ENCODE data around the gene SAFB2. TPM values are rescaled to one million over a fixed set of nuclear protein-coding genes. Genes with fewer than 3 reads are reported as not detected.
A peak's percentile ranks its signal among the peaks of the same experiment; 100 is the strongest.

The SAFB2 gene
- total RNA-seq, 2 experiments from 2014 or later, result 65.0 to 78.6 TPM

DNA sequence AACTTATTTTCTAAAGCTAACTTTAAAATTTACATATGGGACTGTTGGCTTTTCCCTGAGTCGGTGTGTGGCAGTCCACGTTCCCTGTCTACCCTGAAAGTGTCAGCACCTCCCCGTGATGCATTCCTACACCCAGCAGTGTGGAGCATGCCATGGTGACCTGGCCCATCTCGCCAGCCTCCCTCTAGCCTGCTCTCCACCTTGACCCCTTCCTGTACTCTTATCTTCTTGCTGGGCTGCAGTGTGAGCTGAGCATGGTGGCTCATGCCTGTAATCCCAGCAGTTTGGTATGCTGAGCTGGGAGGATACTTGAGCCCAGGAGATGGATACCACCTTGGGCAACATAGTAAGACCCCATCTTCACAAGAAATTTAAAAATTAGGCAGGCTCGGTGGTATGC lies 32.4 kb upstream of the SAFB2 start:
- no peak for ATAC-seq

DNA sequence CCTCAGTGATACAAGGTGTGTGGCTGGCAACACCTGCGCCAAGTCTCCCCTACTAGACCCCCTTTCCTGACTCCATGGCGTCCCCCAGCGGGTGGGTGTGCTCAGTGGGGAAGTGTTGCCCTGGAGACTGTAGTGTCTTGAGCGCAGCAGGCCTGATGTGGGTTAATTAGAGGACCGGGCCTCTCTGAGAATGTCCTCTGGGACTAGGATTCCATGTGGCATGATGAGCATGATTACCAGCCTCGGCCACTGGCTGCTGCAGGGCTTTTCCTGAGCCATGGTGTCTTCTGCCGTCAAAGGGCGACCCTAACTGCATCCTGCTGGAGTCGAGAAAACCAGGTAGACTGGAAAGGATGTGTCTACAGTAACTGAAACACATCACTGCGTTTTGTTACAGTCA lies 29.7 kb upstream of the SAFB2 start:
- ChIA-PET POLR2A (no interaction called here), CTCF (no interaction called here)
- intact Hi-C loops (cut with DNase I, micrococcal nuclease), result no loop called here
- peaks cover 66% of the 10 kb centered on the region for H3K36me3 Mint-ChIP-seq (ENCODE audit: low read depth)
- DNase-seq, result no peak
- no peak overlapping the region for H3K27ac Mint-ChIP-seq
- no peaks in the 10 kb centered on the region for H3K27me3 Mint-ChIP-seq
- no peak for ATAC-seq
- H3K9me3 Mint-ChIP-seq (ENCODE audit: low read depth), result no peaks in the 10 kb centered on the region
- no peak overlapping the region for H3K4me3 Mint-ChIP-seq
- no peaks in the 10 kb centered on the region for H3K4me1 Mint-ChIP-seq

More for the DNA sequence above, 32.4 kb upstream of the SAFB2 start:
- Mint-ChIP-seq H3K27me3 (no peaks in the 10 kb centered on the region), H3K9me3 (ENCODE audit: low read depth) (no peaks in the 10 kb centered on the region), H3K4me3 (no peak overlapping the region), H3K27ac (no peak overlapping the region), H3K4me1 (no peaks in the 10 kb centered on the region), H3K36me3 (ENCODE audit: low read depth) (peaks cover 60% of the 10 kb centered on the region)
- DNase-seq, result no peak
- ChIA-PET POLR2A (interaction anchor here (0.5 kb wide), 1 partner anchor 31 kb away, joined by 4 read pairs; no protein-coding TSS in a partner anchor), CTCF (interaction anchor here (0.8 kb wide), 1 partner anchor 758 kb away, joined by 3 read pairs; no protein-coding TSS in a partner anchor)
- intact Hi-C loops (cut with DNase I, micrococcal nuclease), result loop anchor here in 1 of 2 experiments (5.0 kb wide), 1 partner anchor 593 kb away; no protein-coding TSS in a partner anchor

DNA sequence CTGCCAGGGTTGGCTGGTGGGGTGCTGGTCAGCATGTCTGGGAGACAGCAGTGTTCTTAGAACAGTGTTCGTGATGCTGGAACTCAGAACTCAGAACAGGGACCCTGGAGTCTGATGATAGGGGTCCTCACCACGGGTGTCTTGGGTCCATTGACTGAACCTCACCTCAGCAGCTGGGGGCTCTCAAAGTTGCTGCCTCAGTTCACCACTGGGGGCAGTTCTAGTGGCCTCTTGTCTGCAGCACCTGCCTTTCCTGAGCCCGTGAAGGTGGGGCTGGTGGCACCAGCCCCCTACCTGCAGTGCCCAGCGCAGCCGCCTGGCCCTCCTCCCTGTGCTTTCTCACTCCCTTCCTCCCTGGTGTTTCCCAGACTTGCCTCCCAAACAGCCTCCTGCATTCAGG lies 28.8 kb upstream of the SAFB2 start:
- Mint-ChIP-seq H3K4me1 (no peaks in the 10 kb centered on the region), H3K4me3 (no peak overlapping the region), H3K9me3 (ENCODE audit: low read depth) (no peaks in the 10 kb centered on the region), H3K27ac (no peak overlapping the region), H3K36me3 (ENCODE audit: low read depth) (peaks cover 70% of the 10 kb centered on the region), H3K27me3 (no peaks in the 10 kb centered on the region)
- DNase-seq (no peak), ATAC-seq (no peak)
- ChIA-PET POLR2A (no interaction called here), CTCF (interaction anchor here (0.5 to 1.2 kb wide), 2 partner anchors 24 to 371 kb away, joined by 3 to 4 read pairs; no protein-coding TSS in a partner anchor)
- intact Hi-C loops (cut with DNase I, micrococcal nuclease), result no loop called here

DNA sequence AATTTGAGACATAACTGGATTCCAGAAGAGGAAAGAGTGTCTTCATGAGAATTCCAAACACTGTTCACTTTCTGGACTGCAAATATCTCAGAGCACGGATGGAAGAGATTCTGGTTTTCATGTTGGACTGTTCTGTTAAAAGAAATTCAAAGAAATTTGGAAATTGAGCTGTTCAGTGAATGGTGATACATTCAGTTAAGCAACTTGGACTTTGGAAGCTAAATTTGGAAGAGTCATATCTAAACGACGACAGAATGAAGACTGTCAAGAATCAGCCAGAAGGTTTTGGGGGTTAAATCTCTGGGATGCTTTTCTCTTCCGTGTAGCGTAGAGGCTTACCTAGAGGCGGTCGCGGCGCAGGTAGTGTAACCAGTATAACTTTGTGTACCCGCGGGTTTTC lies 25.9 kb upstream of the SAFB2 start:
- intact Hi-C loops (cut with DNase I, micrococcal nuclease), result no loop called here
- CTCF ChIA-PET, result no interaction called here
- Mint-ChIP-seq H3K4me1 (peaks cover 7% of the 10 kb centered on the region), H3K4me3 (no peak overlapping the region), H3K27ac (no peak overlapping the region), H3K9me3 (ENCODE audit: low read depth) (no peaks in the 10 kb centered on the region), H3K27me3 (no peaks in the 10 kb centered on the region), H3K36me3 (ENCODE audit: low read depth) (peaks cover 66% of the 10 kb centered on the region)
- ATAC-seq (no peak), DNase-seq (no peak)
- POLR2A ChIA-PET, result no interaction called here

DNA sequence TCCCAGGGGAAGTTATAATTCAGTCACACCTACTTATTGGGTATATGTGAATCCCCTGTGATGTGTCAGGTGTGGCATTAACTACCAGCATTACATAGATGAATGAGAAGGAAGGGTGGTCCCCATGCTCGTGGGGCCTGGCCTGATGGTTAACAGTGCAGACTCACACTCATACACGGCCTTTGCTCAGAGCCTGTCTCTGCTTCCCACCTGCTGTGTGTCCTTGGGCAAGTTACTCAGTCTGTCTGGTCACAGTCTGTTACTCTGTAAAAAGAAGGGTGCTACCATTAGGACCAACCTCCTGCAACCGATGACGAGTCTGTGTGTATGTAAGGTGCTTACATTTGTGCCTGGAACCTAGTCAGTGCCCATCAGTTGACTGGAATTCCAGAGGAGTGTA lies 24.1 kb upstream of the SAFB2 start:
- ChIA-PET POLR2A (no interaction called here), CTCF (no interaction called here)
- H3K4me1 Mint-ChIP-seq, result peaks cover 9% of the 10 kb centered on the region
- H3K27me3 Mint-ChIP-seq, result no peaks in the 10 kb centered on the region
- peak overlapping the region; percentile 56 for H3K27ac Mint-ChIP-seq
- intact Hi-C loops (cut with DNase I, micrococcal nuclease), result no loop called here
- H3K9me3 Mint-ChIP-seq (ENCODE audit: low read depth), result no peaks in the 10 kb centered on the region
- no peak for DNase-seq
- H3K36me3 Mint-ChIP-seq (ENCODE audit: low read depth), result peaks cover 70% of the 10 kb centered on the region
- no peak overlapping the region for H3K4me3 Mint-ChIP-seq
- ATAC-seq, result no peak

DNA sequence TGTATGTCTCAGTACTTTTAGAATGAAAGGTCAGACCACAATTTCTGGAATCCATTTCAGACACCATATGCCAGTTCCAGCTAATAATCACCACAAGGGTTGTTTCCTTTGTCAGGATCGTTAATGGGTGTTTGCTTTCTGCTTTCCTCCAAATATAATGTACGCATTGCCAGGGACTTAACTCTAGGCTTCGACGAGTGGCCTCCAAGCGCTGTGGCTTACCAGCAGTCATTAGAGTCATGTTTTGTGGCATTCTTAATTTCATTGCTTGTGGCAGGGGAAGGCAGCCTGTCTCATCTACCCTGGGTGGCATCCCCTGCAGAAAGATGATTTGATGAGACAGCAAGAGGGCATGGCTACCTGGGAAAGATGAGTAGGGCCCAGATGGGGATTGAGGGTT lies 22.8 kb upstream of the SAFB2 start:
- ChIA-PET POLR2A (no interaction called here), CTCF (no interaction called here)
- Mint-ChIP-seq H3K4me1 (peaks cover 14% of the 10 kb centered on the region), H3K4me3 (no peak overlapping the region), H3K36me3 (ENCODE audit: low read depth) (peaks cover 71% of the 10 kb centered on the region), H3K27ac (peak overlapping the region; percentile 9), H3K27me3 (no peaks in the 10 kb centered on the region), H3K9me3 (ENCODE audit: low read depth) (no peaks in the 10 kb centered on the region)
- DNase-seq (no peak), ATAC-seq (no peak)
- intact Hi-C loops (cut with DNase I, micrococcal nuclease), result no loop called here

DNA sequence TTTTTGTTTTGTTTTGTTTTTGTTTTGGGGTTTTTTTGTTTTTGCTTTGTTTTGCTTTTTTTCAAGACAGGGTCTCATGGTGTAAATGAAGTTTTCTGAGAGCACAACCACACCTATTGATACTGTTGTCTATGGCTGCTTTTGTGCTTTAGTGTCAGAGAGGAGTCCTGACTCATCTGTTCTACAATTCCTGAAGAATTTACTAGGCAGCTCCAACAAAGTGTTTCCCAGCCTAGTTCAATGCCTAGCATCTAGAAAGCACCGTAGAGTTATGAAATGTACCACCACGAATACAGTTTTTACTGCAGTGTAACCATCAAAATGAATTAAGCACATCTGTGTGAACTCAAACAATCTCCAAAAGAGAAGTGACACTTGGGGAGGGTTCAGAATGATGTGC lies 21.5 kb upstream of the SAFB2 start:
- CTCF ChIA-PET, result no interaction called here
- POLR2A ChIA-PET, result no interaction called here

DNA sequence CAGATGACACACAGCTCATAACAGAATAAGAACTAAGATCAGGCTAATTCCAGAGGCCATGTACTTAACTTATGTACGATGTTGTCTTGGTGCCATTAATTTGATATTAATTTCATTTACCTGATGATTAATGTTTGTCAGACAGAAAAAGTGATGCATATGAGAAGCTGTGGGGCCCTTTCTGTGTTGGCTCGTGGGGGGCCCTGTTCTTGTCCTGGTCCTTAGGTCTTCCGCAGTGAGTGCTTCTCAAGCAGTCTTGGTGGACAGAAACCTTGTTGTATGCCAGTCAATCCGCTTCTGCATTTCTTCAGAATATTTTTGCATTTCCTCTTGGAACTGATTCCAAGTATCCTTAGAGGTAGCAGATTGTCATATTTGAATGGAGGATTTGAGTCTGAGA lies 20.5 kb upstream of the SAFB2 start:
- Mint-ChIP-seq H3K36me3 (ENCODE audit: low read depth) (peaks cover 63% of the 10 kb centered on the region), H3K27me3 (no peaks in the 10 kb centered on the region), H3K4me1 (peaks cover 15% of the 10 kb centered on the region), H3K4me3 (no peak overlapping the region), H3K9me3 (ENCODE audit: low read depth) (no peaks in the 10 kb centered on the region), H3K27ac (no peak overlapping the region)
- POLR2A ChIA-PET, result no interaction called here
- intact Hi-C loops (cut with DNase I, micrococcal nuclease), result no loop called here
- no peak for DNase-seq
- ATAC-seq, result no peak
- CTCF ChIA-PET, result no interaction called here

More for the DNA sequence above, 21.5 kb upstream of the SAFB2 start:
- Mint-ChIP-seq H3K36me3 (ENCODE audit: low read depth) (peaks cover 68% of the 10 kb centered on the region), H3K4me1 (peaks cover 15% of the 10 kb centered on the region), H3K27me3 (no peaks in the 10 kb centered on the region), H3K27ac (peak overlapping the region; percentile 39), H3K9me3 (ENCODE audit: low read depth) (no peaks in the 10 kb centered on the region), H3K4me3 (no peak overlapping the region)
- DNase-seq (no peak), ATAC-seq (no peak)
- intact Hi-C loops (cut with DNase I, micrococcal nuclease), result no loop called here

DNA sequence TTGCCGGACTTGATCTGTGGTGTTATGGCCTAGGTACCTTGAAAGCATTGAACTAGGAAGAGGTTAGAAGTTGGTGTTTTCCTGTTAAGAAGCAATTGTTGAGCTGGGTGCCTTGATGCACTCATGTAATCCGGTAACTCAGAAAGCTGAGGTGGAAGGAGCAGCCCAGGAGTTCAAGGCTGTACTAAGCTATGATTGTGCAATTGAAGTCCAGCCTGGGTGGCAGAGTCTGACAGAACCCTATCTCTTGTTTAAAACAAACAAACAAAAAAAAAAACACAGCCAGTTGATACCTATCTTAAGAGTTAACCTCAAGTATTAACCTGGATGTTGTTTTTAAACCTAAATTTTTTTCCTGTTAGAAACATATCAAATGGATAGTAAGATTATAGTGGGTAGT lies 19.6 kb upstream of the SAFB2 start:
- H3K27me3 Mint-ChIP-seq, result no peaks in the 10 kb centered on the region
- ATAC-seq (no peak), DNase-seq (no peak)
- intact Hi-C loops (cut with DNase I, micrococcal nuclease), result no loop called here
- H3K27ac Mint-ChIP-seq, result no peak overlapping the region
- ChIA-PET POLR2A (no interaction called here), CTCF (interaction anchor here (0.7 kb wide), 1 partner anchor 20 kb away, joined by 3 read pairs; the partner anchor contains the start of genes SAFB and SAFB2)
- H3K4me3 Mint-ChIP-seq, result no peak overlapping the region
- H3K36me3 Mint-ChIP-seq (ENCODE audit: low read depth), result peaks cover 62% of the 10 kb centered on the region
- H3K4me1 Mint-ChIP-seq, result peaks cover 22% of the 10 kb centered on the region
- no peaks in the 10 kb centered on the region for H3K9me3 Mint-ChIP-seq (ENCODE audit: low read depth)

DNA sequence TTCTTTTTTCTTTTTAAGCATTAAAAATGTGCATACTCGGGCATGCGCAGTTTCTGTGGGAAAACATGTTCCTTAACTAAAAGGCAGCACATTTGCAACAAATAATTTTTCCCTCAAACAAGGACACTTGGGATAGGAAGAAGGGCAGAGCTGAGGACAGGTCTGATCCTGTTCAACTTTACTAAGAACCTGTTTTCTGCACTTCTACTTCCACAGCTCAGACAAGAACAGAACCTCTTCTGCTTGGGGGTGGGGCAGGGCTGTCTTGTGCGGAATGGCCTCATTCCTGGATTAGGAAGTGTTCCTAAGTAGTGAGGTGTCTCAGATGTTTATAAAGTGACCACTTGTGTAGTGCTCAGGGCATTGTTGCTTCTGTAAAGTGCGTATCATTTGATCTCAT lies 18.6 kb upstream of the SAFB2 start:
- CTCF ChIA-PET, result interaction anchor here (0.7 kb wide), 1 partner anchor 9 kb away, joined by 3 read pairs; no protein-coding TSS in a partner anchor
- DNase-seq (no peak), ATAC-seq (no peak)
- Mint-ChIP-seq H3K9me3 (ENCODE audit: low read depth) (no peaks in the 10 kb centered on the region), H3K27ac (peak overlapping the region; percentile 2), H3K4me3 (no peak overlapping the region), H3K36me3 (ENCODE audit: low read depth) (peaks cover 53% of the 10 kb centered on the region), H3K4me1 (peaks cover 22% of the 10 kb centered on the region), H3K27me3 (no peaks in the 10 kb centered on the region)
- POLR2A ChIA-PET, result no interaction called here
- intact Hi-C loops (cut with DNase I, micrococcal nuclease), result no loop called here

DNA sequence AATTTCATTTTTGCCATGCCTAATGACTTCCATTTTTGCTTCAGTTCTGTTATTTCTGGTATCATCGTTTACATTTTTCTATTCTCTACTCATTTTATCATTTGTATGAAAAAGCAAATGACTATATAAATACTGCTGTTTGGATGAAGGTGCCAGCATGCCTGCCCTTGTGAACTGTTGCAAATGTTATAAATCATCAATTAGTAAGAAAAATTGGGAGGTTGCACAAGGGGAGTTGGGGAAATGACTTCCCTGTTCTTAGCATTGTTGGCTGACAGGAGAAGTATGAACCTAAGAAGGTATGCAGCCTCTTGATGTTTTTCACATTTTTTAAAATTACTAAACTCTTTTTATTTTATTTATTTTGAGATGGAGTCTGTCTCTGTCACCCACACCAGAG lies 15.4 kb upstream of the SAFB2 start:
- Mint-ChIP-seq H3K36me3 (ENCODE audit: low read depth) (peaks cover 40% of the 10 kb centered on the region), H3K4me3 (no peak overlapping the region), H3K27me3 (no peaks in the 10 kb centered on the region), H3K27ac (peak overlapping the region; percentile 8), H3K9me3 (ENCODE audit: low read depth) (no peaks in the 10 kb centered on the region), H3K4me1 (peaks cover 35% of the 10 kb centered on the region)
- no peak for ATAC-seq
- DNase-seq, result no peak
- CTCF ChIA-PET, result interaction anchor here (0.9 kb wide), 1 partner anchor 11 kb away, joined by 3 read pairs; no protein-coding TSS in a partner anchor
- POLR2A ChIA-PET, result no interaction called here
- intact Hi-C loops (cut with DNase I, micrococcal nuclease), result no loop called here

DNA sequence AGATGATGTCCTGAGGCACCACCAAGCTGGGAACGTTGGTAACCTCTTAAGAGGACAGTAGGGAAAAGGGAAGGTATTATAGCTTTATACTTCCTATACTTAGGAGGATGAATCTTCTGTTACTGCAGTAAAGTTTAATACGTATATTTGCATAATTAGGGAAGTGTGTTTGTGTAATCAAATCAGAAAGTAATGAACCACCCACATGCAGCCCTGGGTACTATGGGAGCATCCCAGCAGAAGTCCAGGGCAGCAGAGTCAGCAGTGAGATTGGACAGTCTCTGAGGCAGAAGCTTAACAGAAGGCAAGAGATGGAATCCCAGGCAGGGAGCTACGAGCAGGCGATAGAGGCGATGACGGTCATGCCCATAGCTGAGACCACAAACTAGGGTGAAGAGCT lies 12.9 kb upstream of the SAFB2 start:
- Mint-ChIP-seq H3K4me1 (peaks cover 50% of the 10 kb centered on the region), H3K9me3 (ENCODE audit: low read depth) (no peaks in the 10 kb centered on the region), H3K27me3 (no peaks in the 10 kb centered on the region), H3K4me3 (no peak overlapping the region), H3K36me3 (ENCODE audit: low read depth) (peaks cover 38% of the 10 kb centered on the region), H3K27ac (no peak overlapping the region)
- ChIA-PET CTCF (interaction anchor here (1.3 kb wide), 1 partner anchor 11 kb away, joined by 3 read pairs; no protein-coding TSS in a partner anchor), POLR2A (no interaction called here)
- intact Hi-C loops (cut with DNase I, micrococcal nuclease), result no loop called here
- DNase-seq (no peak), ATAC-seq (no peak)
